Measurements from ENCODE around the gene HADH. TPM values are rescaled to one million over a fixed set of nuclear protein-coding genes. Genes with fewer than 3 reads are reported as not detected.

HADH gene
- total RNA-seq, 2 donors from 2014 or later, result 52.6 to 91.5 TPM

Other genes starting within 250 kb of the HADH start
- gene SGMS2, start 165.0 kb upstream of the HADH start, total RNA-seq, result 10 to 100 TPM; 52.1 to 66.8 TPM
- 10 to 100 TPM; 12.2 to 13.2 TPM for gene CYP2U1, start 58.3 kb upstream of the HADH start, total RNA-seq
- 1 to 10 TPM; 2.3 to 3.0 TPM for gene LEF1, start 179.0 kb downstream of the HADH start, total RNA-seq